ENCODE measurements around the gene C2orf76.

DNA sequence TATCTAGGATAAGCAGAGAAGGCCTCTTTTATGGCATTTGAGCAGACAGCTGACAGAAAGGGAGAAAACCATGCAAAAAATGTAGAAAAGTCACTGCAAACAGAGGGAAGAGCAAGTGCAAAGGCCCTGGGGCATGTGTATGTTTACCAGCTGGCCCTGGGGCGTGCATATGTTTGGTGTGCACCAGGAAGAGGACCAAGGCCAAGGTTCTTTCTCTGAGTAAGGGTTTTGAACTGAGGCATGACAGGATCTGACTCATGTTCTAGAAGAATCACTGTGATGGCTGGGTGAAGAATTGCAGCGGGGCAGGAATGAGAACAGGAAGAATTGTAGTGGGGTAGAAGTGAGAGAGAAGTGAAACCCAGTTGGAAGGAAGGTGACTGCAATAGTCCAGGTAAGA is 73.4 kb downstream of the C2orf76 start:
- TF ChIP-seq, protein P1, sequence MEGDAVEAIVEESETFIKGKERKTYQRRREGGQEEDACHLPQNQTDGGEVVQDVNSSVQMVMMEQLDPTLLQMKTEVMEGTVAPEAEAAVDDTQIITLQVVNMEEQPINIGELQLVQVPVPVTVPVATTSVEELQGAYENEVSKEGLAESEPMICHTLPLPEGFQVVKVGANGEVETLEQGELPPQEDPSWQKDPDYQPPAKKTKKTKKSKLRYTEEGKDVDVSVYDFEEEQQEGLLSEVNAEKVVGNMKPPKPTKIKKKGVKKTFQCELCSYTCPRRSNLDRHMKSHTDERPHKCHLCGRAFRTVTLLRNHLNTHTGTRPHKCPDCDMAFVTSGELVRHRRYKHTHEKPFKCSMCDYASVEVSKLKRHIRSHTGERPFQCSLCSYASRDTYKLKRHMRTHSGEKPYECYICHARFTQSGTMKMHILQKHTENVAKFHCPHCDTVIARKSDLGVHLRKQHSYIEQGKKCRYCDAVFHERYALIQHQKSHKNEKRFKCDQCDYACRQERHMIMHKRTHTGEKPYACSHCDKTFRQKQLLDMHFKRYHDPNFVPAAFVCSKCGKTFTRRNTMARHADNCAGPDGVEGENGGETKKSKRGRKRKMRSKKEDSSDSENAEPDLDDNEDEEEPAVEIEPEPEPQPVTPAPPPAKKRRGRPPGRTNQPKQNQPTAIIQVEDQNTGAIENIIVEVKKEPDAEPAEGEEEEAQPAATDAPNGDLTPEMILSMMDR (IDR thresholded peaks at IDR 0.05) = no peak
- no peak for TF ChIP-seq POLR2A (IDR thresholded peaks at IDR 0.05)
- no peak for TF ChIP-seq POLR2AphosphoS5 (IDR thresholded peaks at IDR 0.05)

Measured in prostate gland (tissue), 2 donors.